Measurements from ENCODE around the gene KCTD15.

The KCTD15 gene

GRCh38 chr19:33862981-33863380 is 66.3 kb downstream of the KCTD15 start:
- no peak overlapping the region for H3K4me3 ChIP-seq (ENCODE audit: low read depth, low read length)
- DNase-seq (ENCODE audit: low read depth) = no peak
- no peak for TF ChIP-seq CTCF (IDR thresholded peaks at IDR 0.05; ENCODE audit: control insufficient read depth, extremely low read depth, insufficient read depth)

- no peak for DNase-seq (ENCODE audit: low read depth)
- TF ChIP-seq CTCF (IDR thresholded peaks at IDR 0.05; ENCODE audit: control insufficient read depth, extremely low read depth, insufficient read depth) = no peak
Observed at GRCh38 chr19:33863436-33863835, 66.8 kb downstream of the KCTD15 start.

GRCh38 chr19:33864311-33864850 is 67.7 kb downstream of the KCTD15 start:
- TF ChIP-seq CTCF (IDR thresholded peaks at IDR 0.05; ENCODE audit: control insufficient read depth, extremely low read depth, insufficient read depth) = no peak
- peak; percentile 1 for DNase-seq (ENCODE audit: low read depth)
- no peak overlapping the region for H3K4me3 ChIP-seq (ENCODE audit: low read depth, low read length)

More at GRCh38 chr19:33863436-33863835, 66.8 kb downstream of the KCTD15 start:
- H3K4me3 ChIP-seq (ENCODE audit: low read depth, low read length) = no peak overlapping the region

- TF ChIP-seq CTCF (IDR thresholded peaks at IDR 0.05; ENCODE audit: control insufficient read depth, extremely low read depth, insufficient read depth) = no peak
- no peak for DNase-seq (ENCODE audit: low read depth)
- H3K4me3 ChIP-seq (ENCODE audit: low read depth, low read length) = no peak overlapping the region
Observed at GRCh38 chr19:33865306-33865705, 68.6 kb downstream of the KCTD15 start.

Measured in LNCaP clone FGC (cell line).